ENCODE measurements around the gene SPRTN. TPM values are rescaled to one million over a fixed set of nuclear protein-coding genes. Genes with fewer than 3 reads are reported as not detected.

Gene SPRTN
- polyA plus RNA-seq, 1 donor from 2014 or later = 11.8 TPM

DNA sequence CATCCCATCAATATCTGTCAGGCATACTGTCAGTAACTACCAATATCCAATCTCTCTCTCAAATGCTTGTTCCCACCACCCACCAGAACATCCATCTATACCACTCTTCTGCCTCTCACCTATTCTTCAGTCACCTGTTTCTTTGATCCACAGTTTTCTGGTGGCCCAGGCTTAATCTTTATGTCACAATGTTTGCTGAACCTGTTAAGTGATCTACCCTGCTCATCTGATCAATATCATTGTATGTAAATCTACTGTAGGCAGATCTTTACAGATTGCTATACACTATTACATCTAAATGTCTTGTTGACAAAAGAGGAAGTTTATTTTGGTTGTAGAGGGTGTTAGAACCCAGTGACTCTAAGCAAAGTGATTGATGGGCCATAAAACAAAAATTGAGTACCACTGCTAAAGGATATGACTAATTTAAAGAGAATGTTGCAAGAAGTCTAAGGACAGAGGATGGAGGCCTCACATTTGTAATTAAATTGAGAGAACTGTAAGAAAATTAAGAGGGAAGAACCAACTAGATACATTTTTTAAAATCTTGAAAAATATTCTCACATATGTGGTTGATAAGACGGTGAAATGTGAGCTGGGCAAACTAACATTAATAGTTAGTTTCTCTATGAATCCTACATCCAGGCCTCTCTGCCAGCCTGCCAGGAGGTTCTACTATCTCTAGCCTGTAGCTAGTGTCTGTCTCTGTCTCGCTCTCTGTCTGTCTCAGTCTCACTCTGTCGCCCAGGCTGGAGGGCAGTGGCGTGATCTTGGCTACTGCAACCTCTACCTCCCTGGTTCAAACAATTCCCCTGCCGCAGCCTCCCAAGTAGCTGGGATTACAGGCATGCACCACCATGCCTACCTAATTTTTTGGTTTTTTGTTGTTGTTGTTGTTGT is 49.9 kb downstream of the SPRTN start:
- Histone ChIP-seq H3K9ac (ENCODE audit: low read length) (no peak overlapping the region), H3K36me3 (ENCODE audit: insufficient read depth, low read length) (no peaks in the 10 kb centered on the region)

DNA sequence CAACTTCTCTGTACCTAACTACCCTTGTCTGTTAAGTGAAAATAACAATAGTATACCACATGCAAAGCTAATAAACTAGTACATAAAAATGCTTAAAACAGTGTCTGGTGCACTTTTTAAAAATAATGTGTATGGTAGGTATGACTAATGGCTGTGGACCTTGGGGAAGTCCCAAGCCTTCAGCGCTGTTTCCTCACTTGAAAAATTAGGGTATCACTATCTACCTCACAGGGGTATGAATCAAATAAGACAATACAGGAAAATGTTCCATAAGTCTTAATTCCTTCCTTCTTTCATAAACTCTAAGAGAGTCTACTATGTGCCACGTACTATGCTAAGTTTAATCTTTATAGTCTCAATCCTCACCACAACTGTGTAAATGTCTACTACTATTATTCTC is 52.0 kb downstream of the SPRTN start:
- H3K4me3 ChIP-seq (ENCODE audit: low read length) = no peak overlapping the region
- peaks cover 8% of the 10 kb centered on the region for H3K79me2 ChIP-seq (replicated peaks; ENCODE audit: insufficient read depth, low read length)
- no peaks in the 10 kb centered on the region for H3F3A ChIP-seq (ENCODE audit: insufficient read depth, low read length, poor library complexity, severe bottlenecking)
- no peaks in the 10 kb centered on the region for H3K27me3 ChIP-seq (ENCODE audit: insufficient read depth, low read depth, low read length)
- H3K36me3 ChIP-seq (ENCODE audit: insufficient read depth, low read length) = no peaks in the 10 kb centered on the region
- H3K9me3 ChIP-seq (ENCODE audit: low read length) = no peaks in the 10 kb centered on the region
- no peak overlapping the region for H3K4me2 ChIP-seq (ENCODE audit: low read length)
- no peak overlapping the region for H2AFZ ChIP-seq (ENCODE audit: low read depth, low read length)
- H3K27ac ChIP-seq (ENCODE audit: low read length) = no peak overlapping the region
- no peak for TF ChIP-seq EP300 (conservative IDR thresholded peaks at IDR 0.05; ENCODE audit: poor library complexity, severe bottlenecking)
- TF ChIP-seq SMC3 (conservative IDR thresholded peaks at IDR 0.05; ENCODE audit: poor library complexity) = no peak
- no peak for TF ChIP-seq EZH2 (IDR thresholded peaks at IDR 0.05; ENCODE audit: borderline replicate concordance, insufficient read depth, low read length, poor library complexity, severe bottlenecking)
- TF ChIP-seq RAD21 (conservative IDR thresholded peaks at IDR 0.05) = no peak
- TF ChIP-seq POLR2AphosphoS5 (IDR thresholded peaks at IDR 0.05) = no peak
- TF ChIP-seq, protein P1, sequence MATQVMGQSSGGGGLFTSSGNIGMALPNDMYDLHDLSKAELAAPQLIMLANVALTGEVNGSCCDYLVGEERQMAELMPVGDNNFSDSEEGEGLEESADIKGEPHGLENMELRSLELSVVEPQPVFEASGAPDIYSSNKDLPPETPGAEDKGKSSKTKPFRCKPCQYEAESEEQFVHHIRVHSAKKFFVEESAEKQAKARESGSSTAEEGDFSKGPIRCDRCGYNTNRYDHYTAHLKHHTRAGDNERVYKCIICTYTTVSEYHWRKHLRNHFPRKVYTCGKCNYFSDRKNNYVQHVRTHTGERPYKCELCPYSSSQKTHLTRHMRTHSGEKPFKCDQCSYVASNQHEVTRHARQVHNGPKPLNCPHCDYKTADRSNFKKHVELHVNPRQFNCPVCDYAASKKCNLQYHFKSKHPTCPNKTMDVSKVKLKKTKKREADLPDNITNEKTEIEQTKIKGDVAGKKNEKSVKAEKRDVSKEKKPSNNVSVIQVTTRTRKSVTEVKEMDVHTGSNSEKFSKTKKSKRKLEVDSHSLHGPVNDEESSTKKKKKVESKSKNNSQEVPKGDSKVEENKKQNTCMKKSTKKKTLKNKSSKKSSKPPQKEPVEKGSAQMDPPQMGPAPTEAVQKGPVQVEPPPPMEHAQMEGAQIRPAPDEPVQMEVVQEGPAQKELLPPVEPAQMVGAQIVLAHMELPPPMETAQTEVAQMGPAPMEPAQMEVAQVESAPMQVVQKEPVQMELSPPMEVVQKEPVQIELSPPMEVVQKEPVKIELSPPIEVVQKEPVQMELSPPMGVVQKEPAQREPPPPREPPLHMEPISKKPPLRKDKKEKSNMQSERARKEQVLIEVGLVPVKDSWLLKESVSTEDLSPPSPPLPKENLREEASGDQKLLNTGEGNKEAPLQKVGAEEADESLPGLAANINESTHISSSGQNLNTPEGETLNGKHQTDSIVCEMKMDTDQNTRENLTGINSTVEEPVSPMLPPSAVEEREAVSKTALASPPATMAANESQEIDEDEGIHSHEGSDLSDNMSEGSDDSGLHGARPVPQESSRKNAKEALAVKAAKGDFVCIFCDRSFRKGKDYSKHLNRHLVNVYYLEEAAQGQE (IDR thresholded peaks at IDR 0.05; ENCODE audit: borderline replicate concordance) = no peak
- no peak for TF ChIP-seq MXI1 (conservative IDR thresholded peaks at IDR 0.05; ENCODE audit: poor library complexity, severe bottlenecking)
- no peak for TF ChIP-seq TAF1 (IDR thresholded peaks at IDR 0.05; ENCODE audit: low read depth)
- TF ChIP-seq, protein P2, sequence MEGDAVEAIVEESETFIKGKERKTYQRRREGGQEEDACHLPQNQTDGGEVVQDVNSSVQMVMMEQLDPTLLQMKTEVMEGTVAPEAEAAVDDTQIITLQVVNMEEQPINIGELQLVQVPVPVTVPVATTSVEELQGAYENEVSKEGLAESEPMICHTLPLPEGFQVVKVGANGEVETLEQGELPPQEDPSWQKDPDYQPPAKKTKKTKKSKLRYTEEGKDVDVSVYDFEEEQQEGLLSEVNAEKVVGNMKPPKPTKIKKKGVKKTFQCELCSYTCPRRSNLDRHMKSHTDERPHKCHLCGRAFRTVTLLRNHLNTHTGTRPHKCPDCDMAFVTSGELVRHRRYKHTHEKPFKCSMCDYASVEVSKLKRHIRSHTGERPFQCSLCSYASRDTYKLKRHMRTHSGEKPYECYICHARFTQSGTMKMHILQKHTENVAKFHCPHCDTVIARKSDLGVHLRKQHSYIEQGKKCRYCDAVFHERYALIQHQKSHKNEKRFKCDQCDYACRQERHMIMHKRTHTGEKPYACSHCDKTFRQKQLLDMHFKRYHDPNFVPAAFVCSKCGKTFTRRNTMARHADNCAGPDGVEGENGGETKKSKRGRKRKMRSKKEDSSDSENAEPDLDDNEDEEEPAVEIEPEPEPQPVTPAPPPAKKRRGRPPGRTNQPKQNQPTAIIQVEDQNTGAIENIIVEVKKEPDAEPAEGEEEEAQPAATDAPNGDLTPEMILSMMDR (IDR thresholded peaks at IDR 0.05; ENCODE audit: poor library complexity, severe bottlenecking) = no peak
- no peak overlapping the region for H3K9ac ChIP-seq (ENCODE audit: low read length)
- H3K9me2 ChIP-seq (ENCODE audit: insufficient read depth, low read length) = no peaks in the 10 kb centered on the region
- H4K20me1 ChIP-seq (ENCODE audit: insufficient read depth) = no peaks in the 10 kb centered on the region

More for the DNA sequence above, 49.9 kb downstream of the SPRTN start:
- Histone ChIP-seq H4K20me1 (ENCODE audit: insufficient read depth) (no peaks in the 10 kb centered on the region), H3K27me3 (ENCODE audit: insufficient read depth, low read depth, low read length) (no peaks in the 10 kb centered on the region), H3F3A (ENCODE audit: insufficient read depth, low read length, poor library complexity, severe bottlenecking) (no peaks in the 10 kb centered on the region), H3K79me2 (replicated peaks; ENCODE audit: insufficient read depth, low read length) (peaks cover 8% of the 10 kb centered on the region), H3K4me2 (ENCODE audit: low read length) (no peak overlapping the region), H2AFZ (ENCODE audit: low read depth, low read length) (no peak overlapping the region), H3K27ac (ENCODE audit: low read length) (no peak overlapping the region), H3K9me2 (ENCODE audit: insufficient read depth, low read length) (no peaks in the 10 kb centered on the region), H3K9me3 (ENCODE audit: low read length) (no peaks in the 10 kb centered on the region), H3K4me3 (ENCODE audit: low read length) (no peak overlapping the region)
- TF ChIP-seq RAD21 (conservative IDR thresholded peaks at IDR 0.05) (no peak), EP300 (conservative IDR thresholded peaks at IDR 0.05; ENCODE audit: poor library complexity, severe bottlenecking) (no peak), POLR2AphosphoS5 (IDR thresholded peaks at IDR 0.05) (no peak), MXI1 (conservative IDR thresholded peaks at IDR 0.05; ENCODE audit: poor library complexity, severe bottlenecking) (no peak), EZH2 (IDR thresholded peaks at IDR 0.05; ENCODE audit: borderline replicate concordance, insufficient read depth, low read length, poor library complexity, severe bottlenecking) (no peak), SMC3 (conservative IDR thresholded peaks at IDR 0.05; ENCODE audit: poor library complexity) (no peak), TAF1 (IDR thresholded peaks at IDR 0.05; ENCODE audit: low read depth) (no peak)
- TF ChIP-seq, protein P1 (IDR thresholded peaks at IDR 0.05; ENCODE audit: borderline replicate concordance) = no peak
- TF ChIP-seq, protein P2 (IDR thresholded peaks at IDR 0.05; ENCODE audit: poor library complexity, severe bottlenecking) = no peak

Data from neural cell (in vitro differentiated cells).